BE2C (cell line): ENCODE data around the gene ZMYND8.
"Not testable (repeated sequence)": the region's sequence is repeated elsewhere in the genome, so short reads cannot be mapped to it uniquely, and the experiment has no call there.

Source experiments
- DNase-seq: peaks from one replicate; pipeline ENCODE4 v3.0.0-alpha.2; 2020
- H3K27me3 ChIP-seq: fragments of 250-450 bp; sonication (Bioruptor Pico); 2 replicates; pipeline ENCODE4 v1.5.1; 2020; ENCODE audit warnings: mild to moderate bottlenecking
- H3K36me3 ChIP-seq: fragments of 250-450 bp; sonication (Bioruptor Pico); 2 replicates; pipeline ENCODE4 v1.5.1; 2020; ENCODE audit warnings: mild to moderate bottlenecking
- H3K4me1 ChIP-seq: fragments of 250-450 bp; sonication (Bioruptor Pico); 2 replicates; pipeline ENCODE4 v1.5.1; 2020
- H3K4me3 ChIP-seq: 2 replicates; pipeline ENCODE4 v1.5.1; 2011; ENCODE audit warnings: low read depth, low read length
- H3K9me3 ChIP-seq: fragments of 250-450 bp; sonication (Bioruptor Pico); 2 replicates; pipeline ENCODE4 v1.5.1; 2020
- TF ChIP-seq, protein P1 (sequence below): IDR thresholded peaks from 2 replicates; pipeline ENCODE4 v1.5.1; 2012; ENCODE audit warnings: mild to moderate bottlenecking, low read depth, low read length

The ZMYND8 gene

DNA sequence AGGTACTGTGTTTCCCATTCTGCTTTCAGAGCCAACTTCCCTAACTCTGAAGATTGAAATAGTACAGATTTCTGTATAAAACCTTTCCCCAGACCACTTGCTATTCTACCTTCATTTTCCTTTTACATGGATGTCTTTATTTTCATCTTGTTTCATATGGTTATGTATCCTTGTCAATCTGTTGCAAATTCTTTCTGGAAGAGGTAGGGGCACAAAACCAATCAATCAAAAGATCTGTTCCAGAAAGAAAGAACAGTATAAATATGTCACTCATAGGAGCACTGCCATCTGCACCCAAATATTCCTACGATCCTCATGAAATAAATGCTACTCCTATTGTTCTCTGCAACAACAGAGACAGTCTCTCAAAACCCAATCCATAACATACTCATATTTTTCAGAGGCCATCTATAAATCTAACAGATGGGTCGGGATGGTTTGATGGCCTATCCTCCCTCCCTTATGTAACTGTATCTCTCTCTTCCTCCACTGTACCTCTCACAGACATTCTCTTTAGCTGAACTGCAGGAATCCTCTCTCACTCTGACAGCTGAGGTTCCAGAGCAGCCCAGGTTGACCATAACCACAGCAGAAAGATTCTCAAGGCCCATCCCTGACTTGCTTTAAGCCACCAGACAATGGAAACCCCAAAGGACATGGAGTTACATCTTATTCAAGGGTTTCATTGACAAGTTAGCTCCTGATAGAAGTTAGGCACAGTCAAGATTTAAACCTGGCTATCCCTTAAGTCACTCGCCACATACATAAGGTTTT lies 112.8 kb downstream of the ZMYND8 start:
- Histone ChIP-seq H3K4me3 (no peak overlapping the region), H3K36me3 (peaks cover 87% of the 10 kb centered on the region), H3K27me3 (no peaks in the 10 kb centered on the region), H3K4me1 (peaks cover 10% of the 10 kb centered on the region; the same call in 1 of the 2 replicates), H3K9me3 (no peaks in the 10 kb centered on the region)
- no peak for DNase-seq
- TF ChIP-seq, protein P1, sequence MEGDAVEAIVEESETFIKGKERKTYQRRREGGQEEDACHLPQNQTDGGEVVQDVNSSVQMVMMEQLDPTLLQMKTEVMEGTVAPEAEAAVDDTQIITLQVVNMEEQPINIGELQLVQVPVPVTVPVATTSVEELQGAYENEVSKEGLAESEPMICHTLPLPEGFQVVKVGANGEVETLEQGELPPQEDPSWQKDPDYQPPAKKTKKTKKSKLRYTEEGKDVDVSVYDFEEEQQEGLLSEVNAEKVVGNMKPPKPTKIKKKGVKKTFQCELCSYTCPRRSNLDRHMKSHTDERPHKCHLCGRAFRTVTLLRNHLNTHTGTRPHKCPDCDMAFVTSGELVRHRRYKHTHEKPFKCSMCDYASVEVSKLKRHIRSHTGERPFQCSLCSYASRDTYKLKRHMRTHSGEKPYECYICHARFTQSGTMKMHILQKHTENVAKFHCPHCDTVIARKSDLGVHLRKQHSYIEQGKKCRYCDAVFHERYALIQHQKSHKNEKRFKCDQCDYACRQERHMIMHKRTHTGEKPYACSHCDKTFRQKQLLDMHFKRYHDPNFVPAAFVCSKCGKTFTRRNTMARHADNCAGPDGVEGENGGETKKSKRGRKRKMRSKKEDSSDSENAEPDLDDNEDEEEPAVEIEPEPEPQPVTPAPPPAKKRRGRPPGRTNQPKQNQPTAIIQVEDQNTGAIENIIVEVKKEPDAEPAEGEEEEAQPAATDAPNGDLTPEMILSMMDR, result no peak

GRCh38 chr20:47243003-47243402 lies 113.5 kb downstream of the ZMYND8 start:
- Histone ChIP-seq H3K27me3 (no peaks in the 10 kb centered on the region), H3K36me3 (peaks cover 87% of the 10 kb centered on the region), H3K4me1 (peaks cover 10% of the 10 kb centered on the region; the same call in 1 of the 2 replicates), H3K4me3 (no peak overlapping the region), H3K9me3 (no peaks in the 10 kb centered on the region)
- DNase-seq, result no peak
- TF ChIP-seq, protein P1, result no peak

GRCh38 chr20:47241345-47241781 lies 115.1 kb downstream of the ZMYND8 start:
- H3K9me3 ChIP-seq, result no peaks in the 10 kb centered on the region
- H3K27me3 ChIP-seq, result no peaks in the 10 kb centered on the region
- peaks cover 86% of the 10 kb centered on the region for H3K36me3 ChIP-seq
- no peak for DNase-seq
- TF ChIP-seq, protein P1, result no peak
- H3K4me1 ChIP-seq, result peaks cover 10% of the 10 kb centered on the region; the same call in 1 of the 2 replicates
- H3K4me3 ChIP-seq, result no peak overlapping the region

GRCh38 chr20:47240096-47240495 lies 116.4 kb downstream of the ZMYND8 start:
- H3K4me1 ChIP-seq, DNase-seq, H3K9me3 ChIP-seq, H3K4me3 ChIP-seq, H3K27me3 ChIP-seq: not testable (repeated sequence)
- H3K36me3 ChIP-seq, result peaks cover 86% of the 10 kb centered on the region

DNA sequence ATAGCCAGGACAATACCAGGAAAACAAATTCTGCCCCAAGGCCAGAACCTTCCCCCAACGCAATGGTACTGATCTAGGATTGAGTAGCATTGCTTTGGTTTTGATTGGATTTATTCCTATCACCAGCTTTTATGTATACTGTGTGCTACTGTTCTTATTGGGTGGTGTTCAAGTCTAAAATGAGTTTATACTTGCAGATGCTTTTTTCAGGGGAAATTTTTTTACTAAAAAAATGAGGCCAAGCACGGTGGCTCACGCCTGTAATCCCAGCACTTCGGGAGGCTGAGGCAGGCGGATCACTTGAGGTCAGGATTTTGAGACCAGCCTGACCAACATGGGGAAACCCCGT lies 116.8 kb downstream of the ZMYND8 start:
- H3K36me3 ChIP-seq, result peaks cover 86% of the 10 kb centered on the region
- no peak for DNase-seq
- no peaks in the 10 kb centered on the region for H3K9me3 ChIP-seq
- H3K27me3 ChIP-seq, result no peaks in the 10 kb centered on the region
- TF ChIP-seq, protein P1, result no peak
- peaks cover 10% of the 10 kb centered on the region; the same call in 1 of the 2 replicates for H3K4me1 ChIP-seq
- H3K4me3 ChIP-seq, result no peak overlapping the region

- peaks cover 86% of the 10 kb centered on the region for H3K36me3 ChIP-seq
- H3K4me3 ChIP-seq, result no peak overlapping the region
- H3K4me1 ChIP-seq, result peaks cover 10% of the 10 kb centered on the region; the same call in 1 of the 2 replicates
- TF ChIP-seq, protein P1, result no peak
- DNase-seq, result no peak
- no peaks in the 10 kb centered on the region for H3K27me3 ChIP-seq
- H3K9me3 ChIP-seq, result no peaks in the 10 kb centered on the region
These were observed 117.5 kb downstream of the ZMYND8 start for GRCh38 chr20:47238780-47239718.
